Cardiac muscle cell (in vitro differentiated cells and primary cell): ENCODE measurements around the gene SPRED2. TPM values are rescaled to one million over a fixed set of nuclear protein-coding genes. Genes with fewer than 3 reads are reported as not detected.

Experiments
- DNase-seq, 2 donors: peaks; one replicate each; pipeline versions ENCODE4 v3.0.0 to v3.0.0-alpha.2; 2010 to 2017; ENCODE audit warnings: low read depth in 1 of 2, low spot score in 1 of 2
- H3K27ac ChIP-seq: fragments of 200-600 bp; sonication (generic); 2 replicates; pipeline ENCODE4 v1.5.1; 2016
- H3K27me3 ChIP-seq: fragments of 200-600 bp; sonication (generic); 2 replicates; pipeline ENCODE4 v1.6.0; 2016; ENCODE audit warnings: control low read depth
- H3K36me3 ChIP-seq: fragments of 200-600 bp; sonication (generic); 2 replicates; pipeline ENCODE4 v1.5.1; 2016; ENCODE audit warnings: control low read depth
- H3K4me1 ChIP-seq: fragments of 200-600 bp; sonication (generic); 2 replicates; pipeline ENCODE4 v1.8.1; 2017; ENCODE audit warnings: low read depth, mild to moderate bottlenecking, mixed run types
- H3K4me3 ChIP-seq: fragments of 200-600 bp; sonication (generic); 2 replicates; pipeline ENCODE4 v1.5.1; 2016; ENCODE audit warnings: mild to moderate bottlenecking
- H3K9me3 ChIP-seq: fragments of 200-600 bp; sonication (generic); 2 replicates; pipeline ENCODE4 v1.5.1; 2017; ENCODE audit warnings: low read depth, mild to moderate bottlenecking, control low read depth
- CTCF ChIP-seq: IDR thresholded peaks from 2 replicates; pipeline ENCODE4 v1.5.1; 2012; ENCODE audit warnings: low read depth, mild to moderate bottlenecking, low read length
- polyA plus RNA-seq: library from polyadenylated mRNA; unstranded; fragments of >200 nt; fragmentation: Nextera tagmentation; extraction: Ambion mirVana; gene quantifications from 2 replicates; pipeline ENCODE4 v1.2.1, GENCODE V29; 2016
- total RNA-seq: library from RNA; depleted of rRNA; stranded (reverse); fragments of >200 nt; gene quantifications from 2 replicates; pipeline ENCODE4 v1.2.3, GENCODE V29; 2016

Gene SPRED2
- total and polyA plus RNA-seq, 2 experiments from 2014 or later: 11.7 to 18.9 TPM

GRCh38 chr2:65345631-65346030 is 86.8 kb downstream of the SPRED2 start:
- no peaks in the 10 kb centered on the region for H3K36me3 ChIP-seq
- no peak overlapping the region for H3K4me3 ChIP-seq
- peak in 1 of 2 donors; percentile 42 for DNase-seq
- H3K4me1 ChIP-seq: peaks cover 19% of the 10 kb centered on the region
- no peaks in the 10 kb centered on the region for H3K9me3 ChIP-seq
- TF ChIP-seq CTCF: no peak
- no peak overlapping the region for H3K27ac ChIP-seq
- no peaks in the 10 kb centered on the region for H3K27me3 ChIP-seq

- no peaks in the 10 kb centered on the region for H3K36me3 ChIP-seq
- no peaks in the 10 kb centered on the region for H3K9me3 ChIP-seq
- H3K4me1 ChIP-seq: peaks cover 9% of the 10 kb centered on the region
- no peak overlapping the region for H3K27ac ChIP-seq
- DNase-seq: no peak
- no peaks in the 10 kb centered on the region for H3K27me3 ChIP-seq
- H3K4me3 ChIP-seq: no peak overlapping the region
- no peak for TF ChIP-seq CTCF
Observed at GRCh38 chr2:65344689-65345088, 87.7 kb downstream of the SPRED2 start.

- no peak for TF ChIP-seq CTCF
- no peaks in the 10 kb centered on the region for H3K27me3 ChIP-seq
- H3K9me3 ChIP-seq: no peaks in the 10 kb centered on the region
- H3K36me3 ChIP-seq: no peaks in the 10 kb centered on the region
- DNase-seq: no peak
- no peak overlapping the region for H3K4me3 ChIP-seq
- no peak overlapping the region for H3K27ac ChIP-seq
- peaks cover 4% of the 10 kb centered on the region for H3K4me1 ChIP-seq
Observed at GRCh38 chr2:65344182-65344581, 88.2 kb downstream of the SPRED2 start.

- no peaks in the 10 kb centered on the region for H3K9me3 ChIP-seq
- H3K36me3 ChIP-seq: no peaks in the 10 kb centered on the region
- no peak overlapping the region for H3K4me3 ChIP-seq
- no peak for TF ChIP-seq CTCF
- H3K27ac ChIP-seq: no peak overlapping the region
- H3K27me3 ChIP-seq: no peaks in the 10 kb centered on the region
- no peak for DNase-seq
- peaks cover 4% of the 10 kb centered on the region for H3K4me1 ChIP-seq
Observed at GRCh38 chr2:65343386-65343785, 89.0 kb downstream of the SPRED2 start.

- H3K27ac ChIP-seq: no peak overlapping the region
Observed at GRCh38 chr2:65340898-65341681, 91.3 kb downstream of the SPRED2 start.

More at GRCh38 chr2:65340898-65341681, 91.3 kb downstream of the SPRED2 start:
- TF ChIP-seq CTCF: no peak
- Histone ChIP-seq H3K36me3 (no peaks in the 10 kb centered on the region), H3K9me3 (no peaks in the 10 kb centered on the region), H3K4me1 (peaks cover 4% of the 10 kb centered on the region), H3K27me3 (no peaks in the 10 kb centered on the region), H3K4me3 (no peak overlapping the region)
- no peak for DNase-seq
